HG02981 (cell line): ENCODE measurements around the gene FANCF.
A peak's percentile ranks its signal among the peaks of the same experiment; 100 is the strongest.

ENCODE experiments used
- ATAC-seq: cut with Tn5 transposase; IDR thresholded peaks from one replicate; pipeline ENCODE4 v1.9.1; 2021; ENCODE audit warnings: mild to moderate bottlenecking, moderate library complexity; ENCODE audit not compliant: unreplicated experiment

FANCF gene

DNA sequence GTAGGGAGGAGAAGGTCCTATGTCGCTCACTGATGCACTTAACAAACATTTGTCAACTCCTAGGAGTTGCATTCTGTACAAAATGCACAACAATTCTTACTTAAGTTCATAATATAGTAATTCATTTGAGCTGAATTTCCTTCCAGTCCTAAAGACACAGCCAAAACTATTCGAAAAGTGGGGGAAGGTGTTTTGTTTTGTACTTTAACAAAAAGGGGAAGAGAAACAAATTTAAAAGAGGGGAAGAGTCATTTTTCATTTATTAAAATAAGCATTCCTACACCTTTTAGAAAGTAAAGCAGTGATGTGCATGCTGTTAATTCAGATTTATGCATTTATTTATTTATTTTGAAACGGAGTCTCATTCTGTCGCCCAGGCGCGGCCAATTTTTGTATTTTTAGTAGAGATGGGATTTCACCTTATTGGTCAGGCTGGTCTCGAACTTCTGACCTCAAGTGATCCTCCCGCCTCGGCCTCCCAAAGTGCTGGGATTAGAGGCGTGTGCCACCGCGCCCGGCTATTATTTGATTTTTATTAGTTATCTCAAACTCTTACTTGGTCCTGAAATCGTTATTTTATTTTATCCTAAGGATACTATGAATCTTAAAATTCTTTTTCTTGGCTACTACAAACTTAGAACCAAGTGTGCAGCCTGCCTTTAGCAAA lies 1.1 kb upstream of the FANCF start:
- ATAC-seq = no peak

DNA sequence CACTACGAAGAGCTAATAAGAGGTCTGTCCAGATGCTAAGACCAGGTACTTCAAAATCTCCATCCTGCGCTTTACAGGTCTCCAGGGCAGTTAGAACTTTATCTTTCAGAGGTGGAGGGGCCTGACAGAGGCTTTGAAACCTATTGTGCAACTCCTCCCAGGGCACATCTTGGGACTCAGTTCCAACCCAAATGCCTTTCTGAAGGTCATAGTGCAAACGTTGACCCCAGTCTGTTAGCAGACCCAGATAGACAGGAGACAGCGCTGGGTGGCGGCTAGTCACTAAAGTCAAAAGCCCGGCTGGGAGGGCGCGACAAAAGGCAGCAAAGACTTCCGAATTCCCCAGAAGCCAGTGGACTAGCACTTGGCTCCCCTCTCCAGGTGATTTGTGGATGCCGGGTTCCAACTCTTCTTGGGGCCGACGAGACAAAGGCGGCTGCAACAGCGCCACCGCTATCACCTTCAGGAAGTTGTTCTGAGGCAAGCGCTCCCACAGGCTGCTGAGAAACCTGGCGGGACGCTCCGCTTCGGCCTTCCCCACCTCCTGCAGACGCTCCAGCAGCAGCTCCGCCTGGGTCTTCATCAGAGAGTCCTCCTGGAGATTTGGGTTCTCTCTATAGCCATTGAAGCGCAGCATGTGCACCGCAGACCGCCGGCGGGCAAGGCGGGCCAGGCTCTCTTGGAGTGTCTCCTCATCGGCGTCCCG lies 728 bp downstream of the FANCF start:
- ATAC-seq = peak; percentile 37

DNA sequence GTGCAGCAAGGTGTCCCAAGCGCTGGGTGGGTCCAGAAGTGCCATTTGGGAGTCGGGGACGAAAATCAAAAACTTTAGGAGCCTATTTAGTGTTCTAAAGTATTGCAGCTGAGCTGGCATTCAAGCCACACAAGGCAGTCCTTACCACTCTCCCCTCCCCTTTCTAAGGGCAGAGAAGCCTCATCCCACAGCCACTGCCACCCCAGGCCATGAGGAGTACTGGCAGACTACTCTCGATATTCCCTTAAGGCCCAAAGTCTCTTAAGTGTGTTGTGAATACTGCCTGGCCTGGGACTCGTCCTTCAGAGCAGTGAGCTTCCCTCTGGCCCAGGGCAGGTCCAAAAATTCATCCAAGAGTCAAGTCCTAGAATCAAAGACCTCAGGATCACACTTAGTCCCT lies 7.8 kb downstream of the FANCF start:
- no peak for ATAC-seq

DNA sequence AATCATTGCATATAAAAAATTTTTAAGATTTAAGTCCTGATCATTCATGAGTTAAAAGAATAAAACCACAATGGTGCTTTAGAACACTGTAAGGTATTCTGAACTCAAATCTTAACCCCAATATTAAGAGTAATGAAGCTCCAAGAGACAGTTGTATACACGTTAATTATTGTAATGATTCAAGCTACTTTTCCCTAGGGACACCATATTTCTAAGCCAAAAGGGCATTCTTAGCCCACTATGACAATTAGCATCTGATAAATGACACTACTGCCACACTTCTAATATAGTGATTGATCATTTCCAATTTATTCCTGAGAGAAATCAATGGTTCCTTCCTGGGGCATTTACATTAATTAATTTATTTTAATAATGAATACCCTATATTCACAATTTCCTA lies 21.7 kb downstream of the FANCF start:
- no peak for ATAC-seq

DNA sequence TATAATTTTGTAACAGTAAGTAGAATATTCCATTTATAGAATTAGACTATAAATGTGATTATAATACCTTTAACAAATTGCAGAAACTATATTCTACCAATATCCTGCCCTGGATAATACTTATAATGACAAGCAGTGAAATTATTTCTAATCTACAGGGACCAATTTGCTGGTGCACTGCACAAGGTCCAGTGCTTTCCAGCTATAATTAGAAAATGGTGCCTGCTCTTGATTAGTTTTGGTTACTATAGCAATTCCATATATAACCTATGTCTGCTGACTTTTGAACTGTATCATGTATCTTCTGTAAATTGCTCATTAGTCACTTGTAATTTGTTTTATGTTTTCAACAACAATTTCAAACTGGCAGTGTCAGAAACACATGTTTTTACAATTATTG lies 23.1 kb downstream of the FANCF start:
- no peak for ATAC-seq

DNA sequence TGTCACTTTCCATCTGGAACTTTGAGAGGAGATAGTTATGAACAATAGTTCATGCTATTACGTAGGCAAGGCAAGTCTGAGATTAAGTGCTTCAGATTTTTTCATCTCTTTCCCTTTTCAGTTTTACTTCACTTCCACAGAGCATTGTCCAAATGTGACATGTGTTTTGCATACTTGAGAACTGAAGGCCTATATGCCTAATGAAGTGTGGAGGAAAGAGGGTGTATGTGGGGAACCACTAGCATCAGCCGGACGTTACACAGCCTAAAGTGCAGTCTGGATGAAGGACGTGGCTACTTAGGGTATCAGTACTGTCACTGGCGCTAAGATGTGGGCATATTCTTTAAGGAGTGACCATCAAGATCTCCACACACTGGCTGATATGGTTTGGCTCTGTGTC lies 26.2 kb downstream of the FANCF start:
- ATAC-seq = no peak

DNA sequence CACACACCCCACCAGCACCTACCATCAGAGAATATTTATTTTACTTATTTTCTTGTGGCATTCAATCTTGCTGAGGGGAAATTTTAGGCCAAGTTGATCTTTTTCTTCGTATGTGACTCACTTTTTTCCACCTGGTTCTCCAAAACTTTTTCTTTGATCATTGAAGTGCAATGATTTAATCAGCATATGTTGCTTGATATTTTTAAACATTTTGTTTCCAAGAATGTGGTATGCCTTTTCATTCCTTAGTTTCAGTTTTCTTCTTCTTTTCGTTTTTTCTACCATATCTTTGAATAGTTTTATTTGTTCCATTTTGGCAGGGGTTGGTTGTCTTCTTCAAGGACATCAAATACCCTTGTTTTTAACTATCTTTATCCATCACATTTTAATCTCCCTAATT lies 28.6 kb downstream of the FANCF start:
- ATAC-seq = no peak

DNA sequence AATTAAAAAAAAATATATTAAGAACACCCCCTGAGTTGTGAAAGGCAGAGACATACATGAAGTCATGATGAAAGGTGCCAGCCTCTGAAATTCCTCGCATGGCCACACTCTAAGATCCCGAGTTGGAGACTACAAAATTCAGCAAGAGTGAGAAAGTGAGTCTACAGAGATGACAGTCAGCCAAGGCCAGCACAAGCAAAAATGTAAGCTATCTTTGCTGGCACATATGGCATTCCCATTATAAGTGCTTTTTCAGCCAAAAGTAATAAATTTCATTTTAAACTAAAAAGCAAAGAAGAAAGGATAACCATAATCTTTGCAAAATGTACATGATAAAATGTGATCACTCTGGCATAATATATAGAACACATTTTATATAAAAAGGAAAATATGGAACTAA lies 40.6 kb downstream of the FANCF start:
- no peak for ATAC-seq

DNA sequence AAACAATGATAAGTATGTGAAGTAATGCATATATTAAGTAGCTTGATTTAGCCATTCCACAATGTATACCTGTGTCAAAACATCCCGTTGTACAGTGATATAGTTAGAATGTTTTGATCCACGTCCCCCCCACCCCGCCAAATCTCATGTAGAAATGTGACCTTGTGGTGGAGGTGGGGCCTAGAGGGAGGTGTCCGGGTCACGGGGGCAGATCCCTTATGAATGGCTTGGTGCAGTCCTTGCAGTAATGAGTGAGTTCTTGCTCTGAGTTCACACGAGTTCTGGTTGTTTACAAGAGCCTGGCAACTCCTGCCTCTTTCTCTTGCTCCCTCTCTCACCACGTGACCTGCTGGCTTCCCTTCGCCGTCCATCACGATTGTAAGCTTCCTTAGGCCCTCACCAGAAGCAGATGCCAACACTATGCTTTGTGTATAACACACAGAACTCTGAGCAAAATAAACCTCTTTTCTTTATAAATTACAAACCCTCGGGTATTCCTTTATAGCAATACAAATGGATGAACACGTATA lies 41.6 kb downstream of the FANCF start:
- no peak for ATAC-seq

DNA sequence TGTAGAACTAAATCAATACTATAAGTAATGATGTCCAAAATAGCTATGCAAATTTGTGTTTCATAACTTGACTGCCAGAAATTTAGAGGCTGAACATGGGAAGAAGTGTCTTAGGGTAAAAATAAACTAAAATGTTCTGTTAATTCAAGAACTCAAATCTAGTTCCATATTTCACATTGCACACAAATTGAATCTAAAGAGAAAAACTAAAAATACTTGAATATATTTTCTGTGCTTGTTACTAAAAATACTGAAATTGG lies 43.5 kb downstream of the FANCF start:
- ATAC-seq = no peak

DNA sequence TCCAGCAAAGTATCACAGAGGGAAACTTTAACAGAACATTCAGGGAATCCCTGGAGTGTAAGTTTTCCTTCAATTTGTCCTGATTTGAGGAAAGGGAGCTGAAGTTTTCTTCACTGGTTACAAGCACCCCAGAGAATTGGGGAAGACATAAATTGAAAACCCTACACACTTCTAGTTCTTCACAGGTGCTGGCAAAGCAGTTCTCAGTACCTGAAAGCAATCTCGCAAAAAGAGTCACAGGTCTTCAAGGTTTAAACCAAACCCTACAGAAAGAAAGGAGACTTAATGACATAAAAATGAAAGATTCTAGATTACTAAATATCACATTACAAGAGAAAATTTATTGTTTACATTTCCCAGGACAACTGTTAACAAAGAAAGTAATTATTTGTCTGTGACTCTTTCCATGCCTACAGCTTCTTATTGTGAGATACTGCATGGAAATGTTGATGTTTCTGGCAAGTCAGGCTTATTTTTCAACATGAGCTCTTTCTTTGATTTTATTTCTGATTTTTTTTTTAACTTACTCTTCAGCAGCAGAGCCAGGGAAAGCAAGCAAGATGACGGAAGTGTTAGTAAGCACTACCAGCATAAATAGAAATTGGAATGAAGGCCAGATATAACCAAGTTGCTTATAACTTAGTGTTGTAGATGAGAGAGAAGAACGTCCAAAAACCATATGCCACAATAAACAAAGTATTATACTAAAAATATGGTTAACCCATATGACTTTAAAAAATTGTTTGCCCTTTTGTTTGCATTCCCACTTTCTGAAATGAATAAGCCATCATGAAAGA lies 44.1 kb downstream of the FANCF start:
- ATAC-seq = no peak

DNA sequence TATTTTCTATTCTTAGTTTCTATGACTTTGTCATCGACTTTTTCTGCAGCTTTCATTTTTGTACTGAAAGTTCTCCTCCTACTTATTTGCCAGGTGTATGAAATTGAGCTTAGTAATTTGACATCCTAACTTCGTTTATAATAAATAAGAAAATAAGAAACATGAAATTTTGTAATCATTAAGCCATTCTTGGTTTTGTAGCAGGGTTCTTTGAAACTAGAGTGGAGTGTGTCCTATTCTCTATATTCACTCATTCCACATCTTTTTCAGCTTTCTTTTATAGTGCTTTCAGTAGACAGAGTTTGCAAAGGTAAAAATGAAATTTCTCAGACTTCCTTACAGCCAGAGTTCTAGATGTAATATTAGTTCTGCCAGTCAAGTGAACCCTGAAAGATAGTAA lies 47.8 kb downstream of the FANCF start:
- ATAC-seq = no peak
